Heart right ventricle (tissue), 16 donors: ENCODE data around the gene ST7. TPM values are rescaled to one million over a fixed set of nuclear protein-coding genes. Genes with fewer than 3 reads are reported as not detected.
A peak's percentile ranks its signal among the peaks of the same experiment; 100 is the strongest.
"Not testable (repeated sequence)": the region's sequence is repeated elsewhere in the genome, so short reads cannot be mapped to it uniquely, and the experiment has no call there.

Source experiments
- ATAC-seq, 8 donors: fragments of 200-7000 bp; cut with Tn5 transposase; one replicate each; pipeline ENCODE4 v1.9.1; 2020; ENCODE audit warnings: mild to moderate bottlenecking in 8 of 8, moderate library complexity in 8 of 8, moderate number of reproducible peaks in 1 of 8
- DNase-seq, 2 donors: peaks; one replicate each; pipeline ENCODE4 v3.0.0-alpha.2; 2020
- H3K27ac ChIP-seq, 10 donors: fragments of 200-600 bp; sonication (generic) in 2 of 10; one replicate each; pipeline versions ENCODE4 v1.5.0 to v1.8.0; 2020 to 2022; ENCODE audit warnings: mild to moderate bottlenecking in 3 of 10
- H3K27me3 ChIP-seq, 7 donors: fragments of 200-600 bp; one replicate each; pipeline ENCODE4 v1.8.0; 2021 to 2022; ENCODE audit warnings: mild to moderate bottlenecking in 2 of 7
- H3K36me3 ChIP-seq, 9 donors: fragments of 200-600 bp; sonication (generic) in 1 of 9; one replicate each; pipeline versions ENCODE4 v1.5.0 to v1.8.0; 2020 to 2022; ENCODE audit warnings: mild to moderate bottlenecking in 2 of 9
- H3K4me1 ChIP-seq, 9 donors: fragments of 200-600 bp; sonication (generic) in 1 of 9; one replicate each; pipeline versions ENCODE4 v1.5.0 to v1.8.0; 2020 to 2022; ENCODE audit warnings: mild to moderate bottlenecking in 4 of 9
- H3K4me3 ChIP-seq, 10 donors: fragments of 200-600 bp; sonication (generic) in 2 of 10; one replicate each; pipeline versions ENCODE4 v1.5.0 to v1.8.0; 2020 to 2022; ENCODE audit warnings: mild to moderate bottlenecking in 7 of 10, moderate library complexity in 2 of 10
- H3K9me3 ChIP-seq, 11 donors: fragments of 200-600 bp in 10 of 11; sonication (generic) in 2 of 11; one replicate each; pipeline versions ENCODE4 v1.5.0 to v1.8.0; 2013 to 2022; ENCODE audit warnings: mild to moderate bottlenecking in 2 of 11, control low read depth in 1 of 11, moderate library complexity in 1 of 11
- CTCF ChIP-seq, 9 donors: fragments of 200-600 bp; sonication (generic) in 2 of 9; IDR thresholded peaks; one replicate each; pipeline versions ENCODE4 v1.5.0 to v1.8.0; 2021 to 2022; ENCODE audit warnings: antibody characterized with exemption in 9 of 9, mild to moderate bottlenecking in 5 of 9, moderate library complexity in 1 of 9
- WGBS, 2 donors: extraction: QIAGEN DNeasy Blood & Tissue Kit; methylation state at CpG; one replicate each; pipeline ENCODE4 v1.1.7; 2013; ENCODE audit warnings: inconsistent platforms in 1 of 2; 5-methylcytosine and 5-hydroxymethylcytosine counted together
- intact Hi-C, 10 donors: fragments of 100-400 bp; cut with DNase I; formaldehyde crosslinking; loops; one replicate each; pipeline versions ENCODE4 v1.11.1 to v1.14.2; 2022
- polyA plus RNA-seq, 2 donors: library from polyadenylated mRNA; stranded (reverse); fragments of 200-250 nt; gene quantifications; one replicate each; pipeline ENCODE4 v1.2.3, GENCODE V29; 2013
- total RNA-seq, 10 donors: library from RNA; stranded (reverse); fragmentation: NEBNext Ultra II Directional in 3 of 10; extraction: Animal tissue kit (Norgen Biotek cat#: 25700) in 3 of 10; gene quantifications; one replicate each; pipeline versions ENCODE4 v1.2.1 to v1.2.4, GENCODE V29; 2021 to 2023
- donor health status: Arrhythmogenic right ventricular cardiomyopathy.
- donor health status: ischemic (EF 13 %, LVEDD 7.1; RV severe dilation, severe dysfunction).
- donor health status: healthy with polysubstance abuse.
- donor health status: DM: no; HTN: yes; CAD: no.
- donor health status: DM: no; HTN: no; CAD: no.
- donor health status: ischemic (EF 25% LVEDD 6.9; RV normal size, moderate dysfunction).
- donor health status: ischemic (EF 25% LVEDD 5.7; RV mildly dilated, moderate dysfunction).
- donor health status: healthy.
- donor health status: DM: yes; HTN: yes; CAD: no.
- donor health status: Ischemic cardiomyopathy.
- donor health status: ischemic (EF 35%, LVEDD 5.7; RV mildly dilated, moderate dysfunction).
- donor health status: nonischemic (EF 11% LVEDD 7.7; RV severe dilation, severe dysfunction).
- donor health status: DM: yes; HTN: yes; CAD: no.
- donor health status: PGD.
- donor health status: ischemic (EF 29% LVEDD 5.4; RV normal size, mild dysfunction).
- donor health status: nonischemic (EF 23%, LVEDD 6.1; RV moderate dilation, normal function).

The ST7 gene
- total and polyA plus RNA-seq, 12 donors, result 20.1 to 40.2 (median 23.4) TPM

GRCh38 chr7:117025891-117026290 is 72.6 kb downstream of the ST7 start:
- Histone ChIP-seq H3K9me3 (peaks cover 0 to 27% (median 7%) of the 10 kb centered on the region in 11 donors), H3K36me3 (peaks cover 0 to 6% (median 0%) of the 10 kb centered on the region in 9 donors), H3K4me1 (peaks cover 3 to 44% (median 19%) of the 10 kb centered on the region in 9 donors), H3K4me3 (no peak overlapping the region), H3K27me3 (no peaks in the 10 kb centered on the region), H3K27ac (no peak overlapping the region)
- no peak for DNase-seq
- intact Hi-C loops, result no loop called here
- TF ChIP-seq CTCF (IDR thresholded peaks at IDR 0.05), result no peak
- ATAC-seq, result no peak

GRCh38 chr7:117030346-117030745 is 77.0 kb downstream of the ST7 start:
- intact Hi-C loops, ATAC-seq: not testable (repeated sequence)
- 100% methylated on average over 1 of the region's 1 CpG for whole genome bisulfite sequencing, 2 donors

GRCh38 chr7:117030793-117031192 is 77.5 kb downstream of the ST7 start:
- DNase-seq, intact Hi-C loops, H3K36me3 ChIP-seq, H3K27ac ChIP-seq, H3K4me3 ChIP-seq, H3K27me3 ChIP-seq, ATAC-seq: not testable (repeated sequence)
- 0% methylated on average over 1 of the region's 1 CpG for WGBS, 2 donors
- Histone ChIP-seq H3K9me3 (peaks cover 0 to 29% (median 8%) of the 10 kb centered on the region in 11 donors), H3K4me1 (peaks cover 3 to 25% (median 12%) of the 10 kb centered on the region in 9 donors)

More at GRCh38 chr7:117030346-117030745, 77.0 kb downstream of the ST7 start:
- DNase-seq, H3K4me3 ChIP-seq, H3K36me3 ChIP-seq, H3K27ac ChIP-seq, H3K27me3 ChIP-seq: not testable (repeated sequence)
- Histone ChIP-seq H3K9me3 (peaks cover 0 to 29% (median 8%) of the 10 kb centered on the region in 11 donors), H3K4me1 (peaks cover under 1 to 25% (median 9%) of the 10 kb centered on the region in 9 donors)

GRCh38 chr7:117032810-117033209 is 79.5 kb downstream of the ST7 start:
- peaks cover 0 to 6% (median 0%) of the 10 kb centered on the region in 9 donors for H3K36me3 ChIP-seq
- no peak for TF ChIP-seq CTCF (IDR thresholded peaks at IDR 0.05)
- WGBS, 2 donors, result 79 to 93% methylated on average over 1 of the region's 1 CpG
- no peak overlapping the region for H3K27ac ChIP-seq
- peaks cover 0 to 32% (median 24%) of the 10 kb centered on the region in 9 donors for H3K4me1 ChIP-seq
- H3K4me3 ChIP-seq, result no peak overlapping the region
- H3K27me3 ChIP-seq, result no peaks in the 10 kb centered on the region
- ATAC-seq (no peak), DNase-seq (no peak)
- peaks cover 0 to 29% (median 8%) of the 10 kb centered on the region in 11 donors for H3K9me3 ChIP-seq
- intact Hi-C loops, result no loop called here

- intact Hi-C loops, result no loop called here
- no peak overlapping the region for H3K4me3 ChIP-seq
- peaks cover 0 to 6% (median 0%) of the 10 kb centered on the region in 9 donors for H3K36me3 ChIP-seq
- 54% methylated on average over 3 of the region's 3 CpGs for WGBS, 2 donors
- TF ChIP-seq CTCF (IDR thresholded peaks at IDR 0.05), result no peak
- peaks cover 0 to 32% (median 24%) of the 10 kb centered on the region in 9 donors for H3K4me1 ChIP-seq
- no peak for DNase-seq
- ATAC-seq, result peak in 2 of 8 donors; percentile 48 to 58
- H3K27ac ChIP-seq, result no peak overlapping the region
- H3K27me3 ChIP-seq, result no peaks in the 10 kb centered on the region
- peaks cover 0 to 12% (median 3%) of the 10 kb centered on the region in 11 donors for H3K9me3 ChIP-seq
Measured at GRCh38 chr7:117034851-117035464, 81.7 kb downstream of the ST7 start.
